OCI-M2 (cell line): ENCODE measurements around the gene MANSC1.
A peak's percentile ranks its signal among the peaks of the same experiment; 100 is the strongest.
"Not testable (repeated sequence)": the region's sequence is repeated elsewhere in the genome, so short reads cannot be mapped to it uniquely, and the experiment has no call there.

Experiments used
- DNase-seq: peaks from one replicate; lab custom pipeline; 2025; ENCODE audit not compliant: unreplicated experiment; lab: John Stamatoyannopoulos, UW

Gene MANSC1

DNA sequence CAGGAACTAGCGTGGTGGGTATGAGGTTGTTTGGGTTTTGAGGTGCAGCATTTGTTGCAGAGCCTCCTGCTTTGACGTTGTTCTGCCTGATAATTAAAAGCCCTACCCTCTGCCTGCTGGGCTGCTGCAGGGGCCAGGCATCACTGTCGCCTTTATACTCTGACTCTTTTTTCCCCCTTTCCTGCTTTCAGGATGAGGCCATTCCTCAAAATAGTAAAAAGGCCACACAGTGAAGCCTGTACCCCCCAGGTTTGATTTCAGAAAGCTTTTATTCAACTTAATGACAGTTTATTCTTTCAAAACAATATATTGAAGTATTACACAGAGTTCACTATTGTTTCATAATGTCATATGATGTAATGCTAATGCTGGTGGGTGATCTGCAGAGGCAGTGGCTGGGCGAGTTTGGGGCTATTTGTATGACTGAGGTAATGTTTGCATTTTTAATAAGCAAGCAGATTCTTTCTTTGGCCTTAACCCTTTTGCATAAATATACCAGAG lies 15.9 kb upstream of the MANSC1 start:
- DNase-seq, result no peak

DNA sequence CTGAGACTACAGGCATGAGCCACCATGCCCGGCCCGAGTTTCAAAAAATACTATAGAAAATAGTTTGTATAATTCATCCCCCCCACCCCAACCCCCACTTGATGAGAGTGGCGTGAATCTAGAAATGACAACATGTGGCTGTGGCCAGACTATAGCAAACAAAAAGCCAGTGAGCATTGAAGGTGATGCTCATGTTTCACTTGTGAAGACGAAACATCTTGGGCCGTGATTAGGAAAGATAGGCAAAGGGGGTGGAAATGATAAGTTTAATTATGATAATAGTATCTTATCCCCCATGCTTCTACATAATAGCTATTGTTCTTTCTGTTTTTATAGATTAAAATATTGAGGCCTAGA lies 15.4 kb upstream of the MANSC1 start:
- DNase-seq, result no peak

DNA sequence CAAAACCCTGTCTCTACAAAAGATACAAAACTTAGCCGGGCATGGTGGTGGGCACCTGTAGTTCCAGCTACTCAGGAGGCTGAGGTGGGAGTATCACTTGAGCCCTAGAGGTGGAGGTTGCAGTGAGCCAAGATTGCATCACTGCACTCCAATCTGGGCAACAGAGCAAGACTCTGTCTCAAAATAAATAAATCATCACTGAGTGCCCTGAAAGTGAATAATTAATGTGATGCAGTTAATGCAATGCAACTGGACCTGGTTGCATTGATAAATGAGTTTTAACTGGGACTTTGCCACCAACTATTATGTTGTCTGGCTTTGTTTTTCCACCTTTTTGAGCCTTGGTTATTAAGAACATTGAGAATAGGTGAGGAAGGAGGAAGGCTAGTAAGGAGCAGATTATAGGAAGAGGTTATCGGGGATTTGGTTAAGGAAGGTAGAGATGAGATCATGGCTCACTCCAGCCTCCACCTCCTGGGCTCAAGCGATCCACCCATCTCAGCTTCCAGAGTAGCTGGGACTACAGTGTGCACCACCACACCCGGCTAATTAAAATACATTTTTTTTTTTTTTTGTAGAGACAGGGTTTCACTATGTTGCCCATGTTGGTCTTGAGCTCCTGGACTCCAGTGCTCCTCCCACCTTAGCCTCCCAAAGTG lies 14.9 kb upstream of the MANSC1 start:
- DNase-seq, result no peak

DNA sequence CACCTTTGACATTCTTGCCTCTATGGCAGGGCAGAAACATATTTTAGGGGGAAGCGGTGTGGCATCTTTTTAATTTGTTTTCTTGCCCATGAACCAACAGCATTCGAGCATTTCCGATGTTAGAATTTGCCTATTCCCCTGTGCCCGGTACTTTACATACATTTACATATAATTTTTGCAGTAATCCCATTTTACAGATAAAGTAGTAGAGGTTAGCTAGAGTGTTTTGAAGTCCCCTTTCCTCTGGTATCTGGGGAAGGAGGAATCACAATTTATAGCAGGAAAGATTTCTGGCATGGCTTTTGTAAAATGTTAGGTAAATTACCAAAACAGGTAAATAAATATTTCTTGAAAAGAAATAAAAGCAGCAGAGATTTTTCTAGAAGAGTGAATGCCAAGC lies 8.5 kb upstream of the MANSC1 start:
- no peak for DNase-seq

DNA sequence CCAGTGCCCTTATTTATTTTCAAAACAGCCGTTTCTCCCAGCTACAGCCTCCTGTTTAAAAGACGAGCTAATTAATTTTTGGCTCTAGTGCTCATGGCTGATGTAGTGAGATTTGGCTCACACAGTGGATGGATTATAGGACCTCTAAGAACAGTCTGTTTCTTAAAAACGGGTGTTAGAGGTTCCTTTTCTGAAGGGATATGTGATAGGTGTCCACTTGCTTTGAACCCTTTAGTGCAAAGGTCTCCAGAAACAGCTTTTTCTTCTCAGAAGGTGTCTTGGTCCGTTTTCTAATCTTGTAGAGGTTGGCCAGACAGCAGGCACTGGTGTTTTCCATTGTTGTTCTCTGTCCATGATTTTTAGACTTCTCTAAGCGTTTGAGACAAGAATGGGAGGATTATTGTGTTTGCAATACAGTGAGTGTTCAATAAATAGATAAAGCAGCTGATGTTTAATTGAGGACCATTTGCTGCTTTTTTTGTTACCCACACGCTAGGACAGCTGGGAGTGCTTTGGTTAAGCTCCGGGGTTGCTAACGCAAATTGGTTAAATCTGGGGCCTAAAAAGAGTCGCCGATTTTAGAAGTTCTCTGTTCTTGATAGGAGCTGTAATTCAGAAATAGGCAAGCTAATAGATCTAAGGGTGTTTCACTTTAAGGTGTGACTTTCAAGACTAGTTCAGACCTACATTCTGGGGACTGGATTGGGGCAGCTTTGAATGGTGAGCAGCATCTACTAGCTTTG lies 7.8 kb upstream of the MANSC1 start:
- no peak for DNase-seq

DNA sequence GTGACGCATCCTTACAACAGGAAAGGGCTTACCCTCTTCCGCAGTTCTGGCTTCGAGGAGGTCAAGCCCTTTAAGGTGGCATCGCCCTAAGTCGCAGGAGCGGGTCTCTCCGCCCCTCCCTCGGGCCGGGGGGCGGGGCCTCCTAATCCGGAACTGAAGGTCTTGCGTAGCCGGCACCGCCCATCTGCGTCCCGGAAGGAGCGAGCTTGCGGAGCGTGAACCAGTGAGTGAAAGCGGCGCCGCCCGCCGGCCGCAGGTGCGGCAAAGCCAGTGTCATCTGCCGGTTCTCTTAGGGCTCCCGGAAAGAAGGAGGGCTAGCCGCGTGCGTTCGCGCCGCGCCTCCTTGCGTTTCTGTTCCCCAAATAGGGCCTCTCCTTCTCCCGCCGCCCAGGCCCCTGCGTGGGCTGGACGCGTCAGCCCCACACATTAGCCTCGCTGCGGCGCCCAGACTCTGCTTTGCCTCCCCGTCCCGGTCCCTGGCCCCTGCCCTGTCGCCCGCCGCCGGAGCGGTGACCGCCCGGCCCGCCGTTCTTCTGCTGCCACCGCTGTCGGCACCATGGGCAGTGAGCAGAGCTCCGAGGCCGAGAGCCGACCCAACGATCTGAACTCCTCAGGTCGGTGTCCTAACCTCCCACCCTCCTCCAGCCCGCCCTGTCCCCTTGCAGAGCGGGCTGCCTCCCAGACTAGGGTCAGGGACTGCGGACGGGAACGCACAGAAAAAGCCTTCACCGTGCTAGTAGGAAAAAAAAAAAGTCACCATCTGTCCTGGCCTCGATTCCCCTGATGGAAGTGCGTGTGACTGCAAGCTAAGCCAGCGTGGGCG lies 7.1 kb upstream of the MANSC1 start, which contains the start of gene BORCS5:
Gene BORCS5 (plus strand): TSS at position 183 of the 823 bp plus-strand sequence. CDS start 374 bp downstream, at position 557.
- peak; percentile 75 for DNase-seq

DNA sequence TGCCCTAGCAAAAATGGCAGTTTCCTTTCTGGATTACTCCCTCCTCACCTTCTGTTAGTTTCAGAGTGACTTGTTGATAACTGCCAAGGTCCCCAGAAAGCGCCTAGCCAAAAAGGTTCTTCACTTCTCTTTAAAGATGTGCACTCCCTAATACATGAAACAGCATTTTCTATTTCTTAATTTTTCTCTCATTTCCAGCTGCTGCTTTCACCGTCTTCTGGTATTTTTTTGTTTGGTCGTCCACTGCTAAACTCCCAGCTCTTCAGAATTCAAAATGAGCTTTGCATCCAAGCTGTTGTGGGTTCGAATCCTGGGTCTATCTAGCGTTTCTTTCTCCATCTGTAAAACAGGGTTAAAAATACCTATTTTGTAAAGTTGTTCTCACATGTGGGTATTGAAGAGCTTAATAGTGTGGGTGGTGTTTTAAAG lies 6.4 kb upstream of the MANSC1 start:
- no peak for DNase-seq

DNA sequence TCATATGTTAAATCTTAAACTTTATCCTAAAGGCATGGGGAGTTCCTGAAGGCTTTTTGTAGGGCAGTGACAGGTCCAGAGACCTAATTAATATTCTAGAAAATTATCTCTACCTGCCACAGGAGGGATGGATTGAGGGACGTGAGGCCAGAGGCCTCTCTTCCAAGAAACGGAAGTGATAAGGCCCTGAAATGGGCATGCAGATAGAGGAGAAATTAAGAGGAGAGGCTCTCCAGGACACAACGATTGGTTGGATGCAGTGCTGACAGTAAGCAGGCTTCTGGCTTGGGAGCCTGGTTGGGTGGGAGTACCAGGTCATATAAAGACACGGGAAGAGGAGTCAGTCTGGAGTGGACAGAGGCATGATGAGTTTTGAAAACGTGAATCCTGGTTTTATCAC lies 3.8 kb upstream of the MANSC1 start:
- no peak for DNase-seq

DNA sequence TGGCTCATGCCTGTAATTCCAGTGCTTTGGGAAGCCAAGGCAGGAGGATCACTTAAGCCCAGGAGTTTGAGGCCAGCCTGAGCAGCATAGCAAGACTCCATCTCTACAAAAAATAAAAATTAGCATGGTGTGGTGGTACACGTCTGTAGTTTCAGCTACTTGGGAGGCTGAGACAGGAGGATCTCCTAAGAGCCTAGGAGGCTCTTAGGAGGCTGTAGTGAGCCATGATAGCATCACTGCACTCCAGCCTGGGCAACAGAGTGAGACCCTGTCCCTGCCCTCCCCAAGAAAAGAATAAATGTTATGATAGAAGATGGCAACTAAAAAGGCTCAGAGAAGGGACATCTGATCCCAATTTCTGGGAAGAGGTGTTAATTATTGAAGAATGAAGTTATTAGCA lies 3.2 kb upstream of the MANSC1 start:
- no peak for DNase-seq

DNA sequence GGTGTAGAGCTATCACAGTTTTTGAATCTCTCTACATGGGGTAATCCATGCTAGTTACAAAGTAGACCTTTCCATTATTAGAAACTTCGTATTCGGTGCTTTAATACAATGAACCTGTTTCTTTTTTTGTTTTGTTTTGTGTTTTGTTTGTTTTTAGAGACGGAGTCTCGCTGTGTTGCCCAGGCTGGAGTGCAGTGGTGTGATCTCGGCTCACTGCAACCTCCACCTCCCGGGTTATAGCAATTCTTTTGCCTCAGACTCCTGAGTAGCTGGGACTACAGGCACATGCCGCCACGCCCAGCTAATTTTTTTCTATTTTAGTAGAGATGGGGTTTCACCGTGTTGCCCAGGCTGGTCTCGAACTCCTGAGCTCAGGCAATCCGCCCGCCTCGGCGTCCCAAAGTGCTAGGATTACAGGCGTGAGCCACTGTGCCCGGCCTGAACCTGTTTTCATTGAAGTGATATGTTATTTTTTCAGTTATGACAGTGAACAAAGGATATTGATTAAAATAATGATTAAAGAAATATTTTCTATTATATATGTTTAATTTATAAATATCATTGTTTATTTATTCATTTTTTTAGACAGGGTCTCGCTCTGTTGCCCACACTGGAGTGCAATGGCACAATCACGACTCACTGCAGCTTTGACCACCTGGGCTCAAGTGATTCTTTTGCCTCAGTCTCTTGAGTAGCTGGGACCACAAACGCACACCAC lies 1.6 kb upstream of the MANSC1 start:
- not testable (repeated sequence) for DNase-seq

DNA sequence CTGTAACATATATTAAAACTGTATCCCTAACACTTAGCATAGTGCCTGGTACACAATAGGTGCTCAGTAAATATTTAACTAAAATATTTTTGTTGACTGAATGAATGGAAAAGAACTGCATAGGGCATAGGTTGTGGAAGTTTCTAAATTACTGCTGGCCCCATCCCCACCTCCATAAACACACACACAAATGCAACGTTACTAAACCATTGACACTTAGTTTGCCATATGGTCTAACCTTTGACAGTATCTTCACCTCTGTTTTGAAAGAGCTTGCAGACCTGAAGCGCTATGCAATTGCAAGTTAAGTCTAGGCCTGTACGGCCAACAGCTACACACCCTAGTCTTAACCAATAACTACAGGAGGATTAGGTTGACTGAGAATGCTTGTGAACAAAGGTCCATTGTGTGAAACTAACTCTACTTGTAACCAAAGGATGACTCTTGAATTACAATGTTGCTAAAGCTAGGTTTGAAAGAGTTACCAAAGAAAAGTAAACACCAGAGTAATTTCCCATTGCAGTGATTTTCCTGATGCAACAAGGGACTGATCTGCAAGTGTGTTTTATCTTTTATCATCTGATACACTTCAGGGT lies 924 bp upstream of the MANSC1 start:
- no peak for DNase-seq

DNA sequence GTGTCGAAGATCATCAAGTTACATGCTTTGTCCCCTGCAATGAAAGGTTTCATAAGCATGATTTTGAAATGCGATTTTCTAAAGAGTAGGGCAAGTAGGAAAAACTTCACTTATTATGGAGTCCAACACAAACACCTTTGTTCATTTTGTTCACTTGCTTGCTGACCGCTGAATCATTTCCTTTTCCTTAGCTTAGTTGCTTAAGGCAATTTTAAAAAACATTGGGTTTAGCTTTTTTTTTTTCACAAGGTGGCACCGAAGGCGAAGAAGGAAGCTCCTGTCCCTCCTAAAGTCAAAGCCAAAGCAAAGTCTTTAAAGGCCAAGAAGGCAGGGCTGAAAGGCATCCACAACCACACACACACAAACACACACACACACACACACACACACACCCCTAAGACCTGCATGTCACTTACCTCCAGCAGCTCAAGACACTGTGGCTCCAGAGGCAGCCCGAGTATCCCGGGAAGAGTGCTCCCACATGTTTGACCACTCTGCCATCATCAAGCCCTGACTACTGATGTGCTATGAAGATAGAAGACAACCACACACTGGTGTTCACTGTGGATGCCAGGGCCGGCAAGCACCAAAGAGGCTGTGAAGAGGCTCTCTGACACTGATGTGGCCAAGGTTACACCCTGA lies 11.4 kb downstream of the MANSC1 start:
- no peak for DNase-seq

DNA sequence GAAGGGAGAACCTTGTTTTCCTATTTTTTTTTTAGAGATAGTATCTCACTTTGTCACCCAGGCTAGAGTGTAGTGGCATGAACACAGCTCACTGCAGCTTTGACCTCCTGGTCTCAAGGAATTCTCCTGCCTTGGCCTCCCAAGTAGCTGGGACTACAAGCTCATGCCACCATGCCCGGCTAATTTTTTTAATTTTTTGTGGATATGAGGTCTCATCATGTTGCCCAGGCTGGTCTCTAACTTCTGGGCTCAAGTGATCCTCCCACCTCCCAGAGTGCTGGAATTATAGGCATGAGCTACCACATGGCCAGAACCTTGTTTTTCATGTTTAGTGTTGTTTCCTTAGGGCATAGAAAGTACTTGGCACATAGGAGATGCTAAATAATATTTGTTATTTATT lies 13.5 kb downstream of the MANSC1 start:
- no peak for DNase-seq

DNA sequence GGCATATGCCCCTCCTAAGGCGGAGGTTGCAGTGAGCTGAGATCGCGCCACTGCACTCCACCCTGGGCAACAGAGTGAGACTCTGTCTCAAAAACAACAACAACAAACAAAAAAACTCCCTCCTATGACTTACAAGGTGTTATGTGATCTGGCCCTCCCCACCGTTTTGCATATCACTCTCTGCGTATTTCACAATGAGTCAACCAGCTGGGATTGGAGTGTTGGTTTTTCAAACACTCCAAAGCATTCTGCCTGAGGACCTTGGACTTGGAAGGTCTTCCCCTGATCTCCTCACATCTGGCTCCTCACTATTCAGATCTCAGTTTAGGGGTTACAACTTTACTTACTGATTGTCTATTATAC lies 14.0 kb downstream of the MANSC1 start:
- DNase-seq, result no peak

DNA sequence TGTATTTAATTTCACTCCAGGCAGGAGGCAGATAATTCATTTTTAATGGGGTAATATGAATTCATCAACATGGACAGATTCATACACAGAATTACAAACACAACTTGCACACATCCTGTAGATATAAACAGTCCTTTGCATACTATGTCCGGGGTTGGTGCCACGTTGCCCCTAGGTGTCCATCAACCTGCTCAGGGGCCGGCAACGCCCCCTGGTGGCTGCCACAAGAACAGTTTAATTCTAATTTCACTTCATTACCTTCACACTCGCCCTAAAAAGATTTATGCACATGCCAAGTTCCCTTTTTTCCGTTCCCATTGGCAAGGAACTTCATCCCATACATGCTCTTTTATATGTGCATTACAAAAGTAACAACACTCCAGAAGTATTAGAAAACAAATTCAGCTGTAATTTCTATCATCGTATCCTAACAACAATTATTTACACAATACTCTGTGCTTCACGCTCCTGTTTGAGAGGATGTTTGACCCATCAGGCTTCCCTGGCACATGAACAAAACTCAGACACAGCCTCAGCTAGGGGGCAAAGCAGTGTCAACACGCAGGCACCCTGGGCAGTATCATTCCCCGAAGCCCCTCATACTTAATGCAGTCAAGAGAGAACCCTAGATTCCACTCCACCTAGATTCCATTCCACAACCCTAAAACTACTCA lies 15.5 kb downstream of the MANSC1 start:
- no peak for DNase-seq

DNA sequence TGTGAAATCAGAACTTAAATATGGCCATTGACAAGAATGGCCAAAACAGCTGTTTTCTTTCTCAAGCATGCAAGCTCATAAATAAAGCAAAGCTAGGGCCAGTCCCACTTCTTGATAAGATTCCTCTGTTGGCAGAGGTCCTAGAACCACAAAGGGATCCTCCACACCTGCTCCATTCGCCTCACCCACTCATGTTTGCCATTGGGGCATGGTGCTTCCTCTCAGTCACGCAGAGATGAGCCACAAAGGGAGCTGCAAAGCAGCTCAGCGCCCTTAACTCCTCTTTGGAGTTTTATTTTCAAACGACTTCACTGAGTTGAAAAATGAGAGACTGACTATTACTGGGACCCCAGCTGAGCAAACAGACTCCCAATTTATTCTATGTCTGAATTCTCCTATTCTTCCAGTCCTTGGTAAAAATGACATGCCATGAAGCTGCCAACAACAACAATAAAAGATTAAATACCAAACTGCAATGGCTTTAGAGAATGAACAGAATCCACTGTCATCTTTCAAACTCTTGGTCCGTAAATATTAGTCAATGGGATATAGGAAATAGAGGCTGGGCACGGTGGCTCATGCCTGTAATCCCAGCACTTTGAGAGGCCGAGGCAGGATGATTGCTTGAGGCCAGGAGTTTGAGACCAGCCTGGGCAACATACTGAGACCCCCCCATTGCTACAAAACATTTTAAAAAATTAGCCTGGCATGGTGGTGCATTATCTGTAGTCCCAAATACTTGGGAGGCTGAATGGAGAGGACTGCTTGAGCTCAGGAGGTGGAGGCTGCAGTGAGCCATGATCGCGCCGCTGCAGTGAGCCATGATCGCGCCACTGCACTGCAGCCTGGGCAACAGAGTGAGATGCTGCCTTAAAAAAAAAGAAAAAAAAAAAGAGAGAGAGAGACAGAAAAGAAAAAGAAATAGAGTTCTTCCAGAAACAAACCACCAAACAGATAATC lies 16.4 kb downstream of the MANSC1 start:
- no peak for DNase-seq

DNA sequence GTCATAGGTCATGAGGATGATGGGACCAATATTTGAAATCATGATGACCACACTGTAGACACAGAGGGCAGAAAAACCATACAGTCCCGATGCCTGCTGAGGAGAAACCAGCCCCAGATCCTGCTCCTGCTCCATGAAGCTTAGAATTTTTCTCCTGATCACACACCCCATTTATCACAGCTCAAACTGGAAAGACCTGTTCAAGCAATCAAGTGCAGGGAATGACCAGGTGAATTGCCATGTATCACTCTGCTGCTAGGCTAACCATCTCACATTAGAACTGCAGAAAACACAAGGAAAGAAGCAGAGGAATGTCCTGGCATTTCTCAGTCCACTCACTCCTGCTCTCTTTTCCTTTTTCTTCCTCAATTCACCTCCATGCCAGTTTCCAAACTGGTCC lies 18.1 kb downstream of the MANSC1 start:
- no peak for DNase-seq

DNA sequence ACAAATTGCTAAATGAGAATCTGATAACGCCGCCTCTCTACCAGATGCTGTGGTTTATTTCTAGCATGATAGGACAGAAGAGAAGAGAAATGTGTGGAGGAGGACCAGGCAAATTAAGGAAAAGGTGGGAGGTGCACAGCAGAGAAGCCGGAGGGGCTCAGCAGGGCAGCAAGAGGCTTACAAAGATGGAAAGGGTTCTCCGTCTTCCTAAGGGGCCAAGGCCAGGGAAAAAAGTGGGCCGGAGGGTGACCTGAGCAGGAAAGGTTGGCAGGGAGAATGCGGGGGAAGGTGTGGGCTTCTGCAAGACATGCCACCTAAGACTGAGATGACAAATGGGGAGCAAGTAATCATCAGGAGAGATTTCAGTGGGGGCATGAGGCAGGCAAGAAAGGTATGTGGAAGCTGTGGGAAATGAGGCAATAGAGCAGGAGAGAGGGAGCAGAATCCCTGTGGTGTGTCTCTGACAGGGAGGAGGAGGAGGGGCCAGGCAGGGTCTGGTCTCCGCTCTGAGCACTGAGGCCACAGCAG lies 18.7 kb downstream of the MANSC1 start:
- DNase-seq, result no peak
